ENCODE measurements around the gene TSC22D1.
A peak's percentile ranks its signal among the peaks of the same experiment; 100 is the strongest.
"Not testable (repeated sequence)": the region's sequence is repeated elsewhere in the genome, so short reads cannot be mapped to it uniquely, and the experiment has no call there.

TSC22D1 gene

DNA sequence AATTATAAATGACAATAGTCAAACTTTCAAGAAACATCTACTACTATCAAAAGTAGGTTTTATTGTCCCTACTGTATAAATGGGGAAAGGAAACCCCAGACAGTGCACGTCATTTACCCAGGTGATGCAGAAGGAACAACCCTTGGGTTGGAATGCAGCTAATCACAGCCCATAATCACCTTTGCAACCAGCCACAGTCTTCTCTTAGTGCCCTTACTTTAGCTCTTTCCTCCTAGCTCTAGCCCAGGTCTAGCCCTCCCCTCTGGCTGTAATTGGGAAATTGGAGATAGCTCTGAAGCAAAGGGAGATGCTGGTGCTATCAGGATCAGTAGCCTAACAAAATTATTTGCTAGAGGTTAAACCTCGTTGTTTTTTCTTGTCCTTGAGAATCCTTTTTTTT, 25.5 kb upstream of the TSC22D1 start:
- Histone ChIP-seq H3K36me3 (no peaks in the 10 kb centered on the region), H3K27me3 (no peaks in the 10 kb centered on the region), H3K4me2 (no peak overlapping the region), H4K20me1 (no peaks in the 10 kb centered on the region), H3K9me3 (replicated peaks in 1 of 11) (0 out of 22 replicates have a peak, but pooled peaks cover 0 to 4% (median 0%) of the 10 kb centered on the region in 11 experiments), H3K4me3 (no peak overlapping the region), H3K4me1 (no peaks in the 10 kb centered on the region), H3K27ac (no peak overlapping the region), H3K9ac (no peak overlapping the region)
- TF ChIP-seq Cebpa-rat (IDR thresholded peaks at IDR 0.05), result no peak

- not testable (repeated sequence) for H3K9ac ChIP-seq, H3K4me3 ChIP-seq, H3K4me1 ChIP-seq, H3K27ac ChIP-seq, H3K36me3 ChIP-seq, H3K27me3 ChIP-seq, H4K20me1 ChIP-seq
- H3K4me2 ChIP-seq, result peak overlapping the region in 10 of 11 experiments; percentile 21 to 61 (median 49); a peak in 18 of 22 replicates
- H3K9me3 ChIP-seq (replicated peaks in 1 of 11), result peaks cover 10 to 33% (median 20%) of the 10 kb centered on the region in 11 experiments
Measured at GRCh38 chr13:44593861-44594592, 17.9 kb upstream of the TSC22D1 start.

DNA sequence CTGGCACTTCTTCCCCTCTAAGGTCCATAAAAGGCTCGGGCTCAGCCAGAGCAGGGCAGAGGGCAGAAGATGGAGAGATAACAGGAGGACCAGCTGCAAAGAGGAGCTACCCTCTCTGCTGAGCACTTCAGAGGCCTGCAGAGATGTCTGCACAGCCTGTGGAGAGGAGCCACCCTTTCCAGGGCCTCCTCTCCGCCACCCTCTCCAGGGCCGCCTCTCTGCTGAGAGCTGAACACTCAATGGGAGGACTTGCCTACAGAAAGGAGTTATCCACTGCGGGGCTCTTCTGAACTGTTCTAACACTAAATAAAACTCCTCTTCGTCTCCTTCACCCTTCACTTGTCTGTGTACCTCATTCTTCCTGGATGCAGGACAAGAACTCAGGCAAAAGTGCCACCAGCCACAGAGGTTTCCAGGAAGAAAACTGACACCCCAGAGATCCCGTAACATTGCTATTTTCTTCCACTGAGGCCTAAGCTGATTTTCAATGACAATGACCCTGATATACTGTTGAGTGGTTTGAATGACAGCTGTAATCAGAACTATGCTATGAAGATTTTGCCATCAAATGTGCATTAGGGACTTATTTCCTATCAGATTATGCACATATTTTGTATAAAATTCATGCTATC, 16.2 kb upstream of the TSC22D1 start:
- no peak for TF ChIP-seq Cebpa-rat (IDR thresholded peaks at IDR 0.05)

DNA sequence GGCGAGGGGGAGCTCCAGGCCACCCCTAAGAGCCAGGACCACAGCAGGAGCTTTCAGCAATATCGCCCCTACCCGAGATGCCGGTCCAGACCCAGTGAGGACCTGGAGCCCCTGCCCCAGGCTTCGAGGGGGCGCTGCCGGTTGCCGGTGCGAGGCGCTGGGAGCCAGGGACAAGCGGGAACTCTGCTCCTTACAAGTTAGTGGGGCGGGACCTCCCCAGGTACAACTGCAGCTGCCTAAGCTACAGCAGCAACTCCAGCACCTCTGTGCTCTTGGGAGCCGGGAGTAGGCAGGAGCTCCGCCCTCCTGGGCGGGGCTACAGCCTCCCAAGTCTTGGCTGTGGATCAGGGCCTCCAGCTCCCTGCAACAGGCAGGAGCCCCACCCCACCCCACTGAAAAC, 15.2 kb upstream of the TSC22D1 start:
- Histone ChIP-seq H3K27ac (no peak overlapping the region), H3K4me3 (no peak overlapping the region)
- no peak for TF ChIP-seq Cebpa-rat (IDR thresholded peaks at IDR 0.05)

More for the DNA sequence above, 16.2 kb upstream of the TSC22D1 start:
- no peak overlapping the region for H3K4me2 ChIP-seq
- peaks cover 10 to 33% (median 20%) of the 10 kb centered on the region in 11 experiments for H3K9me3 ChIP-seq (replicated peaks in 1 of 11)
- no peak overlapping the region for H3K4me3 ChIP-seq
- no peaks in the 10 kb centered on the region for H3K36me3 ChIP-seq
- no peaks in the 10 kb centered on the region for H4K20me1 ChIP-seq
- H3K27ac ChIP-seq, result no peak overlapping the region
- no peaks in the 10 kb centered on the region for H3K27me3 ChIP-seq
- peaks cover 0 to 10% (median 6%) of the 10 kb centered on the region in 10 experiments; a peak in 13 of 20 replicates for H3K4me1 ChIP-seq
- H3K9ac ChIP-seq, result no peak overlapping the region

GRCh38 chr13:44583137-44583536, 7.0 kb upstream of the TSC22D1 start:
- no peaks in the 10 kb centered on the region for H4K20me1 ChIP-seq
- H3K36me3 ChIP-seq, result no peaks in the 10 kb centered on the region
- no peak overlapping the region for H3K4me3 ChIP-seq
- H3K27me3 ChIP-seq, result no peaks in the 10 kb centered on the region
- H3K9me3 ChIP-seq (replicated peaks in 1 of 11), result no peaks in the 10 kb centered on the region
- no peak overlapping the region for H3K9ac ChIP-seq
- H3K4me1 ChIP-seq, result peaks cover 6 to 8% (median 7%) of the 10 kb centered on the region in 10 experiments; a peak in 19 of 20 replicates
- no peak for TF ChIP-seq Cebpa-rat (IDR thresholded peaks at IDR 0.05)
- H3K4me2 ChIP-seq, result no peak overlapping the region
- H3K27ac ChIP-seq, result no peak overlapping the region

More for the DNA sequence above, 15.2 kb upstream of the TSC22D1 start:
- Histone ChIP-seq H3K9me3 (replicated peaks in 1 of 11) (peaks cover 10 to 33% (median 20%) of the 10 kb centered on the region in 11 experiments), H3K27me3 (no peaks in the 10 kb centered on the region), H3K36me3 (no peaks in the 10 kb centered on the region), H3K4me2 (no peak overlapping the region), H4K20me1 (no peaks in the 10 kb centered on the region), H3K9ac (no peak overlapping the region), H3K4me1 (peaks cover 0 to 10% (median 6%) of the 10 kb centered on the region in 10 experiments; a peak in 13 of 20 replicates)

DNA sequence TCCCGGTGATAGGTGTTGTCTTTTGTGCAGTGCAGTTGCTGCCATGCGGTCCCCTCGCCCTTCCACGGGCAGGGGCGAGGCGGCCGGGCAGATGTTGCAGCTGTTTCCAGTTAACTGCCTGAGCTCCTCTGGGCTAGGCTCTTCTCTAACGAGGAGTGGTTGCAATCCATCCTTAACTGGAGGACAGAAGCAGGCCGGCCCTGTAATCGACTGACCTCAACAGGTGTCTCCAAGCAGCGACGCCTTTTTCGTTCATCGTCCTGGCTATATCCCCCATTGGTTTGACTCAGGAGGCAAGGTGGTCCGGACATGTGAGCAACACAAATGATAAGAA, 1.9 kb upstream of the TSC22D1 start:
- peak overlapping the region; percentile 89 to 98 (median 94) for H3K4me3 ChIP-seq
- no peaks in the 10 kb centered on the region for H3K27me3 ChIP-seq
- peaks cover 0 to 24% (median 15%) of the 10 kb centered on the region in 11 experiments; a peak in 15 of 22 replicates for H4K20me1 ChIP-seq
- peak overlapping the region; percentile 93 to 99 (median 96) for H3K27ac ChIP-seq
- H3K9me3 ChIP-seq (replicated peaks in 1 of 11), result no peaks in the 10 kb centered on the region
- H3K4me2 ChIP-seq, result peak overlapping the region; percentile 77 to 96 (median 88)
- H3K36me3 ChIP-seq, result peaks cover 0 to 12% (median 5%) of the 10 kb centered on the region in 11 experiments; a peak in 7 of 22 replicates
- no peak for TF ChIP-seq Cebpa-rat (IDR thresholded peaks at IDR 0.05)
- H3K4me1 ChIP-seq, result peaks cover 32 to 36% (median 34%) of the 10 kb centered on the region in 10 experiments
- peak overlapping the region; percentile 91 to 98 (median 97) for H3K9ac ChIP-seq

- Histone ChIP-seq H3K4me3 (peak overlapping the region; percentile 89 to 98 (median 94)), H3K4me2 (peak overlapping the region; percentile 80 to 98 (median 93)), H3K27ac (peak overlapping the region; percentile 93 to 99 (median 96)), H3K9me3 (replicated peaks in 1 of 11) (no peaks in the 10 kb centered on the region), H4K20me1 (peaks cover 0 to 29% (median 15%) of the 10 kb centered on the region in 11 experiments; a peak in 15 of 22 replicates), H3K4me1 (peaks cover 38 to 42% (median 40%) of the 10 kb centered on the region in 10 experiments), H3K36me3 (peaks cover 0 to 12% (median 5%) of the 10 kb centered on the region in 11 experiments; a peak in 7 of 22 replicates), H3K9ac (peak overlapping the region; percentile 91 to 98 (median 97)), H3K27me3 (no peaks in the 10 kb centered on the region)
- no peak for TF ChIP-seq Cebpa-rat (IDR thresholded peaks at IDR 0.05)
Measured at GRCh38 chr13:44577236-44578066, 1.3 kb upstream of the TSC22D1 start.

DNA sequence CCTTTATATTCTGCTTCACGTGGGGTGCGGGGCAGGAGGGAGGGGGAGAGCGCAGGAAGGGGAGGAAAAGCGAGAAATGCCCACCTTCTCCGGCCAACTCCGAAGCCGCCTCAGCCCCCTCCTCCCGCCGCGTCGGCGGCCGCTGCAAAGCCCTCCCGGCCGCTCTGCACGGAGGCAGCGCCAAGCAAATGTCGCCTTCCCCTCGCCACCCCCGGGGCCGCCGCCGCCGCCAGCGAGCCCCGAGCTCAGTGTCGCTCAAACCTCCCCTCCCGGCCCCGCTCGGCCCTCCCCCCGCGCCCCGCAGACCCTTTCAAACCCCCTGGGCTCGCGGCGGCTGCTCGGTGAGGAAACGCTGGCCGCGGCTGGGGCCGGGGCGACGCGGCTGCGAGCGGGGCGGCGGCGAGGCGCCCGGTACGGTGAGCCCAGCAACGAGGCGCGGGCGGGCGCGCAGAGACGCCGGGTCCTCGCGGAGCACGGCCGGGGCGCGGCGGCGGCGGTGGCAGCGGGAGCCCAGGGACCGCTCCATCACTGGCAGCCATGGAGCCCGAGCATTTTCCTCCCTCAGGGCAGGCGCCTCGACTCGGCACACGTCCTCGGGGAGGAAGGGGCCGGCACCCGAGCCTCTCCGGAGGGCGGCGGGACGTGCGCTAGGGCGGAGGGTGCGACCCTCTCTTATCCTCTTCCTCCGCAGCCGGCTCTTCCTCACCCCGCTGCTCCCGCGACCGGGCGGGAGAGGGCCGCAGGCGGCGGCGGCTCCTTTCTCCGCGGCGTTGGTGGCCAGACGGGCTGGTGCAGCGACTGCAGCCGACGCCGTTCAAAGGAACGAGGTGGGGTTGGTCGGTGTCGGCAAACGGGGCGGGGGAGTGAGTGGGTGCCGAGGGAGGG, 463 bp upstream of the TSC22D1 start:
- Histone ChIP-seq H3K9ac (peak overlapping the region; percentile 91 to 98 (median 97)), H3K4me1 (peaks cover 43 to 49% (median 47%) of the 10 kb centered on the region in 10 experiments)

More for the DNA sequence above, 463 bp upstream of the TSC22D1 start:
- Histone ChIP-seq H4K20me1 (peaks cover 0 to 29% (median 15%) of the 10 kb centered on the region in 11 experiments; a peak in 15 of 22 replicates), H3K4me3 (peak overlapping the region; percentile 89 to 98 (median 94)), H3K4me2 (peak overlapping the region; percentile 82 to 98 (median 90)), H3K27me3 (no peaks in the 10 kb centered on the region), H3K9me3 (replicated peaks in 1 of 11) (no peaks in the 10 kb centered on the region), H3K27ac (peak overlapping the region; percentile 93 to 99 (median 96)), H3K36me3 (peaks cover 0 to 12% (median 5%) of the 10 kb centered on the region in 11 experiments; a peak in 7 of 22 replicates)
- no peak for TF ChIP-seq Cebpa-rat (IDR thresholded peaks at IDR 0.05)

Measured in BLaER1 treated with 17β-estradiol and CSF1 and Interleukin-3, amounts not matched to agents 10 nM and 100 nM (cell line).